Femur (tissue), 1 donor: ENCODE results near the gene CPEB1.
"Not testable (repeated sequence)": the region's sequence is repeated elsewhere in the genome, so short reads cannot be mapped to it uniquely, and the experiment has no call there.

Source experiments
- DNase-seq: peaks from one replicate; pipeline ENCODE4 v3.0.0-alpha.2; 2017

CPEB1 gene

GRCh38 chr15:82648257-82649103, 1.3 kb upstream of the CPEB1 start:
- no peak for DNase-seq

- DNase-seq: no peak
These were observed 683 bp upstream of the CPEB1 start for GRCh38 chr15:82647835-82648256.

GRCh38 chr15:82646250-82647044, 716 bp downstream of the CPEB1 start:
- DNase-seq: no peak

- not testable (repeated sequence) for DNase-seq
These were observed 2.0 kb downstream of the CPEB1 start for GRCh38 chr15:82644967-82645852.

GRCh38 chr15:82643992-82644391, 3.2 kb downstream of the CPEB1 start:
- DNase-seq: no peak

- DNase-seq: no peak
These were observed 4.5 kb downstream of the CPEB1 start for GRCh38 chr15:82642656-82643055.

- DNase-seq: no peak
These were observed 5.9 kb downstream of the CPEB1 start for GRCh38 chr15:82641129-82641798.

GRCh38 chr15:82640672-82641071, 6.5 kb downstream of the CPEB1 start:
- no peak for DNase-seq

GRCh38 chr15:82635798-82636197, 11.4 kb downstream of the CPEB1 start:
- DNase-seq: no peak

GRCh38 chr15:82630033-82630432, 17.1 kb downstream of the CPEB1 start:
- no peak for DNase-seq

- DNase-seq: no peak
These were observed 22.0 kb downstream of the CPEB1 start for GRCh38 chr15:82625136-82625535.

GRCh38 chr15:82624438-82624837, 22.7 kb downstream of the CPEB1 start:
- no peak for DNase-seq

GRCh38 chr15:82624008-82624407, 23.2 kb downstream of the CPEB1 start:
- DNase-seq: no peak

- no peak for DNase-seq
These were observed 25.2 kb downstream of the CPEB1 start for GRCh38 chr15:82621970-82622369.

- no peak for DNase-seq
These were observed 33.4 kb downstream of the CPEB1 start for GRCh38 chr15:82613747-82614146.

GRCh38 chr15:82611348-82611747, 35.8 kb downstream of the CPEB1 start:
- DNase-seq: no peak

- no peak for DNase-seq
These were observed 45.0 kb downstream of the CPEB1 start for GRCh38 chr15:82602195-82602594.

- no peak for DNase-seq
These were observed 47.3 kb downstream of the CPEB1 start for GRCh38 chr15:82599862-82600261.

- DNase-seq: no peak
These were observed 49.3 kb downstream of the CPEB1 start for GRCh38 chr15:82597815-82598214.

GRCh38 chr15:82595766-82596165, 51.4 kb downstream of the CPEB1 start:
- no peak for DNase-seq

GRCh38 chr15:82595203-82595602, 52.0 kb downstream of the CPEB1 start:
- DNase-seq: no peak

- no peak for DNase-seq
These were observed 59.4 kb downstream of the CPEB1 start for GRCh38 chr15:82587805-82588204.
